ENCODE measurements around the gene FASTK.

FASTK gene

GRCh38 chr7:151069841-151070573 lies 10.6 kb downstream of the FASTK start:
- Histone ChIP-seq H3K4me2 (ENCODE audit: low read depth, low read length, poor library complexity, severe bottlenecking) (no peak overlapping the region), H3F3A (ENCODE audit: low read depth) (no peaks in the 10 kb centered on the region), H3K36me3 (ENCODE audit: insufficient read depth, low read length) (peaks cover 70% of the 10 kb centered on the region; the same call in 1 of the 2 replicates), H3K4me3 (ENCODE audit: low read length, poor library complexity, severe bottlenecking) (no peak overlapping the region), H3K27me3 (ENCODE audit: insufficient read depth, low read length, poor library complexity, severe bottlenecking) (no peaks in the 10 kb centered on the region), H2AFZ (ENCODE audit: low read length) (no peak overlapping the region), H3K79me2 (ENCODE audit: insufficient read depth, low read length) (no peaks in the 10 kb centered on the region), H3K9me3 (ENCODE audit: insufficient read depth, low read depth, low read length) (no peaks in the 10 kb centered on the region), H3K9ac (ENCODE audit: low read depth, low read length, poor library complexity, severe bottlenecking) (no peak overlapping the region), H3K4me1 (ENCODE audit: insufficient read depth, low read length, poor library complexity, severe bottlenecking) (no peaks in the 10 kb centered on the region), H4K20me1 (ENCODE audit: insufficient read depth, low read length, poor library complexity, severe bottlenecking) (no peaks in the 10 kb centered on the region), H3K9me2 (replicated peaks; ENCODE audit: low read depth, low read length) (no peaks in the 10 kb centered on the region)
- TF ChIP-seq EZH2phosphoT487 (IDR thresholded peaks at IDR 0.05; ENCODE audit: borderline replicate concordance) (no peak), CTCF (conservative IDR thresholded peaks at IDR 0.05; ENCODE audit: low read length) (no peak)

GRCh38 chr7:151068069-151068773 lies 12.4 kb downstream of the FASTK start:
- no peak overlapping the region for H3K4me3 ChIP-seq (ENCODE audit: low read length, poor library complexity, severe bottlenecking)
- H3K9ac ChIP-seq (ENCODE audit: low read depth, low read length, poor library complexity, severe bottlenecking) = no peak overlapping the region
- H3K9me2 ChIP-seq (replicated peaks; ENCODE audit: low read depth, low read length) = no peaks in the 10 kb centered on the region
- no peaks in the 10 kb centered on the region for H4K20me1 ChIP-seq (ENCODE audit: insufficient read depth, low read length, poor library complexity, severe bottlenecking)
- no peaks in the 10 kb centered on the region for H3K79me2 ChIP-seq (ENCODE audit: insufficient read depth, low read length)
- no peak overlapping the region for H2AFZ ChIP-seq (ENCODE audit: low read length)
- no peaks in the 10 kb centered on the region for H3K9me3 ChIP-seq (ENCODE audit: insufficient read depth, low read depth, low read length)
- H3K4me2 ChIP-seq (ENCODE audit: low read depth, low read length, poor library complexity, severe bottlenecking) = no peak overlapping the region
- TF ChIP-seq CTCF (conservative IDR thresholded peaks at IDR 0.05; ENCODE audit: low read length) (no peak), EZH2phosphoT487 (IDR thresholded peaks at IDR 0.05; ENCODE audit: borderline replicate concordance) (no peak)
- no peaks in the 10 kb centered on the region for H3F3A ChIP-seq (ENCODE audit: low read depth)
- H3K27me3 ChIP-seq (ENCODE audit: insufficient read depth, low read length, poor library complexity, severe bottlenecking) = no peaks in the 10 kb centered on the region
- H3K36me3 ChIP-seq (ENCODE audit: insufficient read depth, low read length) = peaks cover 61% of the 10 kb centered on the region; the same call in 1 of the 2 replicates
- H3K4me1 ChIP-seq (ENCODE audit: insufficient read depth, low read length, poor library complexity, severe bottlenecking) = no peaks in the 10 kb centered on the region

- Histone ChIP-seq H3K79me2 (ENCODE audit: insufficient read depth, low read length) (peaks cover 13% of the 10 kb centered on the region), H4K20me1 (ENCODE audit: insufficient read depth, low read length, poor library complexity, severe bottlenecking) (peaks cover 12% of the 10 kb centered on the region), H2AFZ (ENCODE audit: low read length) (no peak overlapping the region), H3K9ac (ENCODE audit: low read depth, low read length, poor library complexity, severe bottlenecking) (no peak overlapping the region), H3K4me2 (ENCODE audit: low read depth, low read length, poor library complexity, severe bottlenecking) (no peak overlapping the region), H3K9me2 (replicated peaks; ENCODE audit: low read depth, low read length) (no peaks in the 10 kb centered on the region), H3K36me3 (ENCODE audit: insufficient read depth, low read length) (peaks cover 55% of the 10 kb centered on the region; the same call in 1 of the 2 replicates), H3F3A (ENCODE audit: low read depth) (no peaks in the 10 kb centered on the region), H3K4me3 (ENCODE audit: low read length, poor library complexity, severe bottlenecking) (no peak overlapping the region), H3K9me3 (ENCODE audit: insufficient read depth, low read depth, low read length) (no peaks in the 10 kb centered on the region), H3K27me3 (ENCODE audit: insufficient read depth, low read length, poor library complexity, severe bottlenecking) (no peaks in the 10 kb centered on the region), H3K4me1 (ENCODE audit: insufficient read depth, low read length, poor library complexity, severe bottlenecking) (peaks cover 6% of the 10 kb centered on the region)
- TF ChIP-seq EZH2phosphoT487 (IDR thresholded peaks at IDR 0.05; ENCODE audit: borderline replicate concordance) (no peak), CTCF (conservative IDR thresholded peaks at IDR 0.05; ENCODE audit: low read length) (no peak)
These were observed 14.2 kb downstream of the FASTK start for GRCh38 chr7:151066273-151066974.

Measured in Loucy (cell line).